Measurements from ENCODE around the gene MRPL51.
"Not testable (repeated sequence)": the region's sequence is repeated elsewhere in the genome, so short reads cannot be mapped to it uniquely, and the experiment has no call there.

MRPL51 gene

GRCh38 chr12:6488240-6488639 lies 4.8 kb downstream of the MRPL51 start:
- no peak for DNase-seq (ENCODE audit: low read depth)

GRCh38 chr12:6478416-6478815 lies 14.6 kb downstream of the MRPL51 start:
- no peak for DNase-seq (ENCODE audit: low read depth)

- DNase-seq (ENCODE audit: low read depth), result not testable (repeated sequence)
Measured at GRCh38 chr12:6477601-6478377, 15.3 kb downstream of the MRPL51 start.

- no peak for DNase-seq (ENCODE audit: low read depth)
Measured at GRCh38 chr12:6476489-6476888, 16.6 kb downstream of the MRPL51 start.

GRCh38 chr12:6475233-6475975 lies 17.7 kb downstream of the MRPL51 start:
- not testable (repeated sequence) for DNase-seq (ENCODE audit: low read depth)

DNA sequence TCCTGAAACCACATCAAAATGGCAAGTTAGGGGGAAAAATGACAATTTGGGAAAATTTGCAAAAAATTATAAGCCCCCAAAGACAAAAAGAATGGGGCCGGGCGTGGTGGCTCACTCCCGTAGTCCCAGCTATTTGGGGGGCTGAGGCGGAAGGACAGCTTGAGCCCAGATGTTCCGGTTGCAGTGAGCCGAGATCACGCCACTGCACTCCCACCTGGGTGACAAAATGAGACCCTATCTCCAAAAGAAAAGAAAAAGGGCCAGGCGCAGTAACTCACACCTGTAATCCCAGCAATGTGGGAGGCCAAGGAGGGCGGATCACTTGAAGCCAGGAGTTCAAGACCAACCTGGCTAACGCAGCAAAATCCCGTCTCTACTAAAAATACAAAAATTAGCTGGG lies 20.6 kb downstream of the MRPL51 start:
- DNase-seq (ENCODE audit: low read depth), result no peak

DNA sequence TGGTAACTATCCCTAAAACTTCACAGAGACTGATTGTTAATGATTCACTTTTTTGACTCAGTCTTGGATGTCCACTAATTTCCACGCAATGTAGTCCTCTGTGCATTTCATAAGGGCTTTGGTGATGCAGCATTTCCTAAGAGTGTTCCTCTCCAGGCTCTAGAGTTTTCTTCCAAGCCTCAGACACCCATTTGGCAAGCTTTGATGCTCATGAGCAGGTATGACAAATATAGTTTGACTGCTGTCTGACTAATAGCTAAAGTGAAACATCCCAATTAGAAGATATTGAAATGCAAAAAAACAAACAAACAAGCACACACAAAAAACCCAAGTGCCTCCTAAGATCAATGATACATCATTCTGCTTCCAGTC lies 21.1 kb downstream of the MRPL51 start:
- DNase-seq (ENCODE audit: low read depth), result no peak

DNA sequence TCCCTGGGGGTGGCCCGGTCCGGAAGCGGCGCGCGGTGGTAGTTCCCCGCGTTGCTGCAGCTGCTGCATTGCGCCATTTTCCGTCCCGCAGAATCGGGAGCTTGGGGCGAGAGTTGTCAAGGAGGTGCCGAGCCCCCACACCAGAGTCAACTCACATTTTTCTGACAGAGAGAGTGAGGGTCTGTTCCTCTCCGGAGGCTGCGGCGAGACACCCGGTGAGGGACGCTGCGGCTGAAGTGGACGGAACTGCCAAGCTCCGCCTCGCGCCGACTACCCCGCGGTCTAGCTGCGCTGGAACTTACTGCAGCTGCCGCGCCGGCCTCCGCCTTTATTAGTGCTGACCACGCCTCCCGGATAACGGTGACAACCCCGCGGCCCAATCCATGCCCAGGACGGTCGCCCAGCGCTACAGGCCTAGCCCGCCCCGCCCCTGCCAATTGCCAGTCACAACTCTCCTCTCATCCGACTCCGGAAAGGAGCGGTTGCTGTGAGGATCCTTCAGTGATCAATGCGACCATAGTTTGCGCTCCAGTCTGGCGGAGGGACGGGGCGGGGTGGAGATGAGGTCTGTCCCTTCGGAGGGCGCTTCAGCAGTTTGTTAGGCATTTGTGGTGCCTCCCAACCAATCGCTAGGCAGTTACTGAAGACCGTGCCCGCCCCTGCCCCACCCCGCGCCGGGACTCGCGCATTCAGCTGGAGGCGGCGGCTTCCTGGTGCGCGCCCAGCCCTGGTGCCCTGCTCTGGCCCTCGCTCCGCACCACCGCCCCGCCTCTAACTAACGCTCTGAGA lies 22.5 kb downstream of the MRPL51 start, which contains the start of gene VAMP1:
Gene VAMP1, minus strand, starts transcription at position 303 of the 789 bp plus-strand sequence. Its CDS starts 146 bp downstream, at position 157.
- DNase-seq (ENCODE audit: low read depth), result peak; percentile 97

- no peak for DNase-seq (ENCODE audit: low read depth)
Measured at GRCh38 chr12:6469609-6470374, 23.3 kb downstream of the MRPL51 start.

DNA sequence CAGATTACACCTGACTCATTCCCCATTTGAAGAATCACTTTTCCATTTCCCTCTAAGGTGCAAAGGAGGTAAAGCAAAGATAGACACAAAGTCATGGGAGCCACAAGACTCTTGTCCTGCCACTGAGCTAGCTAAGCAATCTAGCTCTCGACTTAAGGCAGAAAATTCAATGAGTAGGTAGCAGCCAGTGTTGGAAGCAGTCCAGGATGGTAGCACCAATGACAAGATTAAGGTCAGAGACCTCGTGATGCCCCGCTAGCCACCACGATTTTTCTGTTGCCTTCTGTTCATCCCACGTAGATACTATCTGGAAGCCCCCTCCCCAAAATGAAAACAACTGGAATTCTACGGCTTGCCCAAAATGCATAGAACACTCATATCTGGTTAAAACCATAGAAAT lies 24.0 kb downstream of the MRPL51 start:
- no peak for DNase-seq (ENCODE audit: low read depth)

DNA sequence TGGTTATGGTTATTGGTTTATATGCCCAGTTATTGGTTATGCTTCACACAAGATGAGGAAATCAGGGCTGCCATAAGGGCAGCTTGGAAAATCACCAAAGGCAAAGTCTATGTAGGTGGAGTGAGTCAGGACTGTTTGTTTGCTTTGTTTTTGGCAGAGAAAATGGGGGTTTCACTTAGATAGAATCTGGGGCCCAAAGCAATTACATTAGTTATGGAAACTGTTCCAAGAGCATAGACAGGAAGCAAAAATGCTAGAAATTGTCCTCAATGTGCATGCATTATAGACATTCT lies 24.8 kb downstream of the MRPL51 start:
- no peak for DNase-seq (ENCODE audit: low read depth)

GRCh38 chr12:6467571-6468282 lies 25.3 kb downstream of the MRPL51 start:
- not testable (repeated sequence) for DNase-seq (ENCODE audit: low read depth)

GRCh38 chr12:6466751-6467150 lies 26.3 kb downstream of the MRPL51 start:
- not testable (repeated sequence) for DNase-seq (ENCODE audit: low read depth)

DNA sequence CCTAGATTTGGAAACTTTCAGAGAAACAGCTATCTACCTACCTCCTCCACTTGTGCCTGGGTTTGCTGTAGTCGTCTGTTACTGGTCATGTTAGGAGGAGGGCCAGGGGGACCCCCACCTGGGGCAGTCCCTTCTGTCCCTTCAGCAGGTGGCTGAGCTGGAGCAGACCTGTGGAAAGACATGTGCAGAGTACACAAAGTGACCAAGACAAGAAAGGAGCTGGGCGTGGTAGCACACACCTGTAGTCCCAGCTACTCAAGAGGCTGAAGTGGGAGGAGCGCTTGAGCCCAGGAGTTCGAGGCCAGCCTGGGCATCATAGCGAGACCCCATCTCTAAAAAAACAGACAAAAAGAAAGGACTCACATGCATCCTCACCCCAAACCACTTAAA lies 26.9 kb downstream of the MRPL51 start:
- DNase-seq (ENCODE audit: low read depth), result no peak

DNA sequence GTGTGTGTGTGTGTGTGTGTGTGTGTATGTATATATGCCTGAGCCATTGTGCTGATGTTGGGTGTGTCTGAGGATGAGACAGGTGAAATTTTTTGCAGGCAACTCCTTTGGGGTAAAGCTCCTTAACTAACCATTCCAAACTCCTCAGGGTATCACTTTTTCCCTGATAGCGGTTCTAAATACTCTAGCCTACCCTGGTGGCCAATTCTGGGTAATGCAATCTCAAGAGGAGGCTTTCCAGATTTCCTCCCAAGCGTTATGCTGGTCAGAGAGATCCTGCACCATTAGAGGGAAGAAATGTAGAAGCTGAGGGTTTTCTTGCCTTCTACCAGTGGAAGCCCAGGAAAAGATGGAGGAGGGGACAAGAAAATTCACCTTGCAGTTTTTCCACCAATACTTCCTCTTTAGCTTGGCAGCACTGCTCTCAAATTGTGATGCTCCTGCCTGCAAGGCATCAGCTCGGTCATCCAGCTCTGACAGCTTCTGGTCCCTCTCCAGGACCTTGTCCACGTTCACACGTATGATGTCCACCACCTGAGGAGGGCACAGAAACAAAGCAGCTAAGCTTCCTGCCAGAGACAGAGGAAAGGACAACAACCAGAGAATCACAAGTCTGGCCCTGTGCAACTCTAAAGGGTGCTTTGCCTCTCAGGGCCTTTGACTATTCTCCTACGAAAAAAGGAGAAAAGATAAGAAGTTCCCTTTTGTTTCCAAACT lies 27.4 kb downstream of the MRPL51 start:
- DNase-seq (ENCODE audit: low read depth), result no peak

GRCh38 chr12:6464531-6464930 lies 28.5 kb downstream of the MRPL51 start:
- DNase-seq (ENCODE audit: low read depth), result no peak

- DNase-seq (ENCODE audit: low read depth), result no peak
Measured at GRCh38 chr12:6463858-6464257, 29.2 kb downstream of the MRPL51 start.

DNA sequence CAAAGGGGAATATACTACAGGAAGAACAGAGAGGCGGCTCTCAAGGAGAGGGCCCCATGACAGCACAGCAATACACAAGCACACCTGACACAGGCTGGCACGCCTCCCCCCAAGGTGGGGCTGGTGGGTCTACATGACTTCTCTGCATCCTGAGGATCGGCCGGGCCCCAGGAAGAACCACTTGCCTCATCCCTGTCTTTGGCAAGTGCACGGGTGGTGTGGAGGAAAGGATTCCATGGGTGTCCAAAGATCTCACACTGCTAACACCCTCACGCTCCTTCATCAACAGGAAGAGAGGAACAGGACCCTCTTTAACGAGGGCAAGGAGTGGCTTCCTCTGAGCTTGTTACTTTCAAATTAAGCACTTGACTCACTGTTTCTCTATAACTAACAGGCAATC lies 29.8 kb downstream of the MRPL51 start:
- DNase-seq (ENCODE audit: low read depth), result no peak

DNA sequence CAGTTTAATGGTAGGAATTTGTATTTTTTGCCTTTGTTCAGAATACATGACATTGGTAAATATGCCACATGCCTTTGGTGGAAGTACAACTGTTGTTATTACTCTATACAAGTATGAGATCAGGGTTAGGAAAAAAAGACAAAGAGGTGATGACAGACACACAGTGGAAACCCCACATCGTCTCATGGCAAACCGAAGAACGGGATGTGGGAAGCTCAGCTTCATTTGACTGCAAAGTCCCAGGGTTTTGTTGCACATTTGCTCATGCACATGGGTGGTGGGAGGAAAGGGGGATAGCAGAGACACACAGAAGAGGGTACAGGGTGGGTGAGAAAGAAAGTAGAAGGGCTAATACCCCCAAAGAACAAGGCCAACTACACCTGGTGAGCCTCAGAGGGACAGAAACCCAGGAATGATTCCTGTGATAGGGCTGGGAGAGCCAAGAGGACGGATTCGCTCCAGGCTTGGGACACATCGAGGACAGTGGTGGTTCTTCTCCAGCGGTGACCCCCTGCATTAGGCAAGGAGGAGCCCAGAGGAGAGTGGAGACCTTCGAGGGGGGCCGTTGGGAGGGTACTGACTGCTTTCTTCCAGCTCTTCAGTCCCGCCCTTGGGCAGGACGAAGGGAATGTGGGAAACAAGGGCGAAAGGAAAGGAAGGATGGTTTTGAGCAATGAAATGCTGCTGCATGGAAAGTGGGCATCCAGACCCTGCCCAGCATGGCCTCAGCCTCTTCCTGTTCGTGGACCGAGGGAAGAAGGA lies 30.6 kb downstream of the MRPL51 start:
- no peak for DNase-seq (ENCODE audit: low read depth)

Measured in stimulated activated CD8-positive, alpha-beta memory T cell treated with anti-CD3 and anti-CD28 coated beads, Interleukin-15, amount 100 ng/mL, for 1 hour (primary cell).